Transverse colon (tissue), 4 donors: ENCODE measurements around the gene MT4.

Experiments
- CTCF ChIP-seq, 5 experiments: fragments of 200-600 bp in 3 of 5; fragments of 450-650 bp in 2 of 5; sonication (generic) in 3 of 5; IDR thresholded peaks; 1 replicate in 2 of 5; 2 replicates in 3 of 5; pipeline ENCODE4 v1.5.1; 2016 to 2017; ENCODE audit warnings: antibody characterized with exemption in 5 of 5, inconsistent platforms in 3 of 5, mild to moderate bottlenecking in 2 of 5, moderate library complexity in 1 of 5
- EP300 ChIP-seq: sonication (generic); formaldehyde crosslinking; IDR thresholded peaks from one replicate; pipeline ENCODE4 v1.6.1; 2017; ENCODE audit warnings: antibody characterized with exemption, low read depth
- POLR2A ChIP-seq: fragments of 450-650 bp; IDR thresholded peaks from one replicate; pipeline ENCODE4 v1.6.1; 2016; ENCODE audit warnings: antibody characterized with exemption, mild to moderate bottlenecking, moderate library complexity
- POLR2AphosphoS5 ChIP-seq, 3 donors: sonication (generic); formaldehyde crosslinking; IDR thresholded peaks; one replicate each; pipeline ENCODE4 v1.6.1; 2016; ENCODE audit warnings: antibody characterized with exemption in 3 of 3

- TF ChIP-seq CTCF (IDR thresholded peaks at IDR 0.05) (peak; percentile 73 to 91 (median 86)), EP300 (no peak), POLR2AphosphoS5 (IDR thresholded peaks at IDR 0.05) (no peak), POLR2A (no peak)
Measured at GRCh38 chr16:56576585-56577299, 11.9 kb downstream of the MT4 start.
